ENCODE results near the gene ADD3. TPM values are rescaled to one million over a fixed set of nuclear protein-coding genes. Genes with fewer than 3 reads are reported as not detected.

Gene ADD3
- total RNA-seq, 8 experiments from 2014 or later, result 18.3 to 251 (median 67.4) TPM

- no peak overlapping the region for H3K4me3 ChIP-seq
- no peak overlapping the region for H3K27ac ChIP-seq
- ATAC-seq (replicated peaks in 6 of 8), result no peak
- in situ Hi-C loops (cut with MboI; ENCODE audit: low pct_unique_long_range_greater_than_20kb in 2 of 9, low sequenced_read_pairs in 9 of 9, unreplicated experiment in 9 of 9), result no loop called here
- WGBS, 10 experiments, result 65 to 100% (median 90%) methylated on average over 1 to 5 of the region's 10 CpGs; no CpG with 5 or more reads in 3 of the 10 experiments
- peaks cover 0 to 3% of the 10 kb centered on the region in 2 donors for H3K4me1 ChIP-seq (replicated peaks in 1 of 2)
Observed at GRCh38 chr10:110181451-110181850, 173.7 kb downstream of the ADD3 start.

GRCh38 chr10:110181911-110182310 lies 174.1 kb downstream of the ADD3 start:
- Histone ChIP-seq H3K4me3 (no peak overlapping the region), H3K27ac (no peak overlapping the region), H3K4me1 (replicated peaks in 1 of 2) (no peaks in the 10 kb centered on the region)
- WGBS, 10 experiments, result 41 to 100% (median 84%) methylated on average over 1 to 5 of the region's 5 CpGs
- no peak for ATAC-seq (replicated peaks in 6 of 8)
- in situ Hi-C loops (cut with MboI; ENCODE audit: low pct_unique_long_range_greater_than_20kb in 2 of 9, low sequenced_read_pairs in 9 of 9, unreplicated experiment in 9 of 9), result no loop called here

- H3K4me3 ChIP-seq, result no peak overlapping the region
- no peak for ATAC-seq (replicated peaks in 6 of 8)
- H3K27ac ChIP-seq, result no peak overlapping the region
- H3K4me1 ChIP-seq (replicated peaks in 1 of 2), result no peaks in the 10 kb centered on the region
- 27 to 100% (median 67%) methylated on average over 1 to 5 of the region's 6 CpGs; no CpG with 5 or more reads in 1 of the 10 experiments for WGBS, 10 experiments
- in situ Hi-C loops (cut with MboI; ENCODE audit: low pct_unique_long_range_greater_than_20kb in 2 of 9, low sequenced_read_pairs in 9 of 9, unreplicated experiment in 9 of 9), result no loop called here
Observed at GRCh38 chr10:110184398-110184797, 176.6 kb downstream of the ADD3 start.

Other genes starting within 250 kb of the ADD3 start
- 100 to 1,000 TPM in 2 of 8 experiments, 10 to 100 TPM in 6; 51.0 to 121 (median 86.3) TPM for gene XPNPEP1, start 84.5 kb upstream of the ADD3 start, total RNA-seq
- 10 to 100 TPM; 15.5 to 58.2 (median 34.2) TPM for gene MXI1, start 199.6 kb downstream of the ADD3 start, total RNA-seq

Data from motor neuron (in vitro differentiated cells).